K562 (cell line): ENCODE results near the gene DLK1.

Experiments used
- NCOR1 ChIP-seq: fragments of 450-650 bp; IDR thresholded peaks from 2 replicates; pipeline ENCODE4 v1.6.1; 2016; ENCODE audit warnings: mild to moderate bottlenecking, moderate library complexity
- PRMT5 ChIP-seq: sonication (generic); formaldehyde crosslinking; IDR thresholded peaks from 2 replicates; pipeline ENCODE4 v1.5.0; 2020; ENCODE audit warnings: missing genetic modification reagents
- RFX5 ChIP-seq: IDR thresholded peaks from 2 replicates; pipeline ENCODE4 v1.6.1; 2011; ENCODE audit warnings: low read depth, mild to moderate bottlenecking, improper control_type of control experiment, low read length
- SMC3 ChIP-seq: conservative IDR thresholded peaks from 2 replicates; pipeline ENCODE4 v1.6.1; 2011; ENCODE audit warnings: low read depth, low read length, improper control_type of control experiment; ENCODE audit not compliant: insufficient read depth
- ZNF324 ChIP-seq: fragments of 250-450 bp; sonication (Bioruptor Pico); IDR thresholded peaks from 2 replicates; pipeline ENCODE4 v1.4.0; 2020; ENCODE audit warnings: mild to moderate bottlenecking
- TF ChIP-seq, protein P1 (sequence below), 3 experiments: IDR thresholded peaks in 2 of 3; conservative IDR thresholded peaks in 1 of 3; 2 replicates each; pipeline ENCODE4 v1.5.1; 2011 to 2012; ENCODE audit warnings: low read length in 3 of 3, mild to moderate bottlenecking in 3 of 3, control low read depth in 2 of 3, improper control_type of control experiment in 1 of 3, inconsistent platforms in 1 of 3, low read depth in 1 of 3, mixed read lengths in 1 of 3, moderate library complexity in 1 of 3; ENCODE audit not compliant: insufficient read depth in 2 of 3

GRCh38 chr14:100747736-100748135 lies 21.0 kb downstream of the DLK1 start:
- TF ChIP-seq, protein P1, sequence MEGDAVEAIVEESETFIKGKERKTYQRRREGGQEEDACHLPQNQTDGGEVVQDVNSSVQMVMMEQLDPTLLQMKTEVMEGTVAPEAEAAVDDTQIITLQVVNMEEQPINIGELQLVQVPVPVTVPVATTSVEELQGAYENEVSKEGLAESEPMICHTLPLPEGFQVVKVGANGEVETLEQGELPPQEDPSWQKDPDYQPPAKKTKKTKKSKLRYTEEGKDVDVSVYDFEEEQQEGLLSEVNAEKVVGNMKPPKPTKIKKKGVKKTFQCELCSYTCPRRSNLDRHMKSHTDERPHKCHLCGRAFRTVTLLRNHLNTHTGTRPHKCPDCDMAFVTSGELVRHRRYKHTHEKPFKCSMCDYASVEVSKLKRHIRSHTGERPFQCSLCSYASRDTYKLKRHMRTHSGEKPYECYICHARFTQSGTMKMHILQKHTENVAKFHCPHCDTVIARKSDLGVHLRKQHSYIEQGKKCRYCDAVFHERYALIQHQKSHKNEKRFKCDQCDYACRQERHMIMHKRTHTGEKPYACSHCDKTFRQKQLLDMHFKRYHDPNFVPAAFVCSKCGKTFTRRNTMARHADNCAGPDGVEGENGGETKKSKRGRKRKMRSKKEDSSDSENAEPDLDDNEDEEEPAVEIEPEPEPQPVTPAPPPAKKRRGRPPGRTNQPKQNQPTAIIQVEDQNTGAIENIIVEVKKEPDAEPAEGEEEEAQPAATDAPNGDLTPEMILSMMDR (IDR thresholded peaks at IDR 0.05 in 2 of 3, conservative IDR thresholded peaks at IDR 0.05 in 1 of 3; ENCODE audit: insufficient read depth in 2 of 3, low read depth in 1 of 3, low read length in 3 of 3): no peak
- TF ChIP-seq RFX5 (no peak), PRMT5 (no peak), NCOR1 (no peak), ZNF324 (CRISPR knock-in tag) (no peak), SMC3 (no peak)
